Activated CD8-positive, alpha-beta memory T cell treated with anti-CD3 and anti-CD28 coated beads for 24 hours (primary cell): ENCODE data around the gene LCK.

Source experiments
- DNase-seq: peaks from one replicate; pipeline ENCODE4 v3.0.0-alpha.2; 2020

The LCK gene

DNA sequence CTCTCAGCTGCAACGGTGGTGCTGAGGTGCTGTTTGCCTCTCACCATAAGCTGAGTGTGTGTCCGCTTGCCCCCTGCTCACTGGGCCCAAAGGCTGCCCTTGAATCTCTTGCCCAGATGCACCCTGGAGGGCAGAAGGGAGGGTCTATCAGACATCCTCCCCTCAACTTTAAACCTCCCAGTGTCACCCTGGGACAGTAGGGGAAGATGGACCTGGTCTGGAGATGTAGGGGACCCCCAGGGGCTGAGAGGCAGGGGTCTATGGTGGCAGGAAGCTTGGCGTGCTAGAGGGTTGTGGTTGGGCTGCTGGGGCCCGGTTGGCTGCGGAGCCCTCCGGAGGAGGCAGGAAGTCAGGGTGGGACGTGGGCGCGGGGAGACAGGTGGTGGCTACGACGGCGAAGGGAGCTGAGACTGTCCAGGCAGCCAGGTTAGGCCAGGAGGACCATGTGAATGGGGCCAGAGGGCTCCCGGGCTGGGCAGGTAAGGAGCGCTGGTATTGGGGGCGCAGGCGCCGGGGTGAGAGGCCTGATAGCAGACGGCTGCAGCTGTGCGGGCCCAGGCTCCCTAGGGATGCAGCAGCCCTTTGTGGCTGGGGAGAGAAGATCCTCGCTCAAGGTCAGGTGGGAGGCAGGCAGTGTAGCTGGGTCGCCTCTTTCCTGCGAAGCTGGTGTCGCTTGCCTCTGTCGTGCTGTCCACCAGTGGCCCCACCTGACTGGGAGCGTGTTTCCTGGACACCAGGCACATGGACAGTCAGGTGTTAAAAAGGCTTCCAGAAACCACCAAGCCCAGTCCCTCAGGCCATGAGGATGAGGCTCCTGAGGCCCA lies at the start of gene LCK:
LCK (plus strand) TSS at position 373 of the 824 bp plus-strand sequence. CDS start 23,065 bp downstream, outside the sequence.
- DNase-seq: peak; percentile 90

- no peak for DNase-seq
These were observed 46.1 kb upstream of the LCK start for GRCh38 chr1:32204943-32205361.

DNA sequence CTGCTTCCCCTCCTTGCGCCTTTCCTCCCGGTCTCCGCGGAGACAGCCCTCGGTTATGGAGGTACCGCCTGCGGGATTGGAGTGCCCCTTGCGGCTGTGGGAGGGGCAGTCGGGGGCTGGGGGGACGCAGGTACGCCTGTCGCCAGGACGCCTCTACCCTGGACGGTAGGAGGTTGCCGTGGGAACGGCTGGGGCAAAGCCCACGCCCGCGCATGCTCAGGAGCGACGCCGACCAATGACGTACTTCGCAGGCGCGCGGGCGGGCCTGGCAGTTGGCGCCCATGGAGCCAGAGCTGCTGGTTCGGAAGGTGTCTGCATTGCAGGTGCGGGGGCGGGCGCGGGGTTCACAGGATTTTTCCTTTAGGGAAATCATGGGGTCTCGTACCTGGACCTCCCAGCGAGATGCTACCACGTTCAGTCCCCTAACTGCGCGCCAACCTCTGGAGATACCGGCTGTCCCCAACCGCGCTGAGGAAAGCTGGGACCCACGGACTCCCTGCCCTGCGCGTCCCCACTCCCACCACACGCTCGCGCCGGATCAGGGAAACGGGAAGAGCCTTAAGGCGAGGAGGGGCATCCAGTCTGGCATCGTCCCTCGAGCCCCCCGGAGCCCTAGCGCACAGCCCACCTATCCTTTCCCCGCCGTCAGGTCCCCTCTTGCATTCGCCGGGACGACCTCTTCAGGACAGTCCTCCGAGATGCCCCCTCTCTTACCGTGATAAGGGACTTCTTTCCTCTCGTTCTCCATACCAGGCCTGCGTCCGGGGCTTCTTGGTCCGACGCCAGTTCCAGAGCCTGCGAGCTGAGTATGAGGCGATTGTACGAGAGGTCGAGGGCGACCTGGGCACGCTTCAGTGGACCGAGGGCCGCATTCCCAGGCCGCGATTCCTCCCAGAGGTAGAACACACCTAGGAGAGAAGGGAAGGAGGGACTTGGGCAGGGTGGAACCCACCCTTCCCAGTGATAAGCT lies 45.4 kb upstream of the LCK start, which contains the start of gene IQCC:
IQCC (plus strand) TSS at position 271 of the 970 bp plus-strand sequence; CDS start at position 282, 11 bp downstream.
- peak; percentile 91 for DNase-seq

GRCh38 chr1:32208469-32208868 lies 42.6 kb upstream of the LCK start:
- no peak for DNase-seq

- DNase-seq: no peak
These were observed 42.2 kb upstream of the LCK start, which contains the start of gene DCDC2B for GRCh38 chr1:32208891-32209328. DCDC2B (plus strand) TSS chr1:32209089; CDS start chr1:32209094, 5 bp downstream.

DNA sequence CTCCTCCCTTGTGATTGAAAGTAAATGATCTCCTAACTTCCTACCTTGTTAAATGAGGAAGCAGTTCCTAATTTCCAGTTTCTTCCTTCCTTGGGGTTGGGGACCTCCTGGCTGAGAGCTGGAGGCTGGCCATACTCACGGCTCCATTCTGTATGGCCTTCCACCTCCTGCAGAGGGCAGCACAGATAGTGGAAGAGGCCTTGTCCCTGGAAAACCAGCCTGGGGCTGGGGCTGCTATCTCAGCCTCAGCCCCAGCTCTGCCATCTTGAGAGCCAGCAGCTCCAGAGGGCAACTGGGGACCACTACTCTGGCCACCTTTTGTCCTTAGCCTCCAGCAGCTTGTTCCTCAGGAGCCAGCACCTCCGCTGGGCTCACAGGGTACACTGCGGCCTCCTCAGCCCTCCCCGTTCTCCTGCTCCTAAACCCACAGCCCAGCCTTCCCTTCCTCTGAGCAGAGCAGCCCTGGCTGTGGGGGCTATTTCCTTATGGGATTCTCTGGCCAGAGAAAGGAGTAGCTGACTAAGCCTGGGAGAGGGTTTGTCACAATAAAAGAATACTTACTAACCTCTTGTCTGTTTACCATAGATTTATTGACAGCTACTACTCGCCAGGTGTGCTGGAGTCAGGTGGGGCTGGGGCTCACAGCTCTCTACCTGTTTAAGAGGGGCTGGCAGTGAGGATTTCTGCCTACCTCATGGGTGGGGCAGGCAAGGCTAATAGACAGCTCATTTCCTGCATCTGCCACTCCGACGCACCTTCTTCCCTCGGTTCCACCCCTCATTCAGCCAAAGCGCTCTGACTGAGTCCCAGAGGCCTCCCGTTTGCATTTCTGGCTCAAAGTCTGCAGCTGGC lies 35.2 kb upstream of the LCK start:
- DNase-seq: peak; percentile 80

GRCh38 chr1:32216566-32216965 lies 34.5 kb upstream of the LCK start:
- DNase-seq: no peak

DNA sequence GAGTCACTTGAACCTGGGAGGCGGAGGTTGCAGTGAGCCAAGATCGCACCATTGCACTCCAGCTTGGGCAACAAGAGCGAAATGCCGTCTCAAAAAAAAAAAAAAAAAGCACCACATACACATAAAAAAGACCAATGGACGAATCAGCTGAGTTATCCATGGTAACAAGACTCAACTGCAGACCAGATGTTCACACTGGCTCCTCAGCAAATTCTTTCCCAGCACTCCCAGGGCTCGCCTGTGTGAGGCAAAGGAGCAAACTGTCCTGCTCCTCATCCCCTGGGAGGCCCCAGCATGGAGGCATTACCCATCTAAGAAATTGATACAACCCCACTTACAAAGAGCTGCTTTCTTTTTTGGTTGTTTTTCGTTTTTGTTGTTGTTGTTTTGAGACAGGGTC lies 32.0 kb upstream of the LCK start:
- DNase-seq: no peak

GRCh38 chr1:32220746-32221580 lies 30.1 kb upstream of the LCK start:
- DNase-seq: no peak

DNA sequence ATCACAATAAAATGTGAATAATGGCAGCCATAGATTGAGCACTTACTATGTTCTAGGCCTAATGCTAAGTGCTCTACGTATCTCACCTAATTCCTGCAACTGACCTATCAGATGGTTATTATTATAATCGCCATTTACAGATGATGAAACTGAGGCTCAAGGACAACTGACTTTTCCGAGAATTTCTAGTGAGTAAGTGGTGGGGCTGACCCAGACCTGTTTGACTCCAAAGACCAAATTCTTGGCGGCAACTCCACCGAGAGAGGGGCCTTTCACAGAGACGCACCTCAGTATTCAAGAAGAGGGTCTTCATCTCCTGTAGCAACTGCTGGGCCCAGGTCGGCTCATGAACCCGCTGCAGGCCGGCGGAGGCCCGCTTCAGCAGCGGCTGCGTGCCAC lies 29.5 kb upstream of the LCK start:
- DNase-seq: no peak

DNA sequence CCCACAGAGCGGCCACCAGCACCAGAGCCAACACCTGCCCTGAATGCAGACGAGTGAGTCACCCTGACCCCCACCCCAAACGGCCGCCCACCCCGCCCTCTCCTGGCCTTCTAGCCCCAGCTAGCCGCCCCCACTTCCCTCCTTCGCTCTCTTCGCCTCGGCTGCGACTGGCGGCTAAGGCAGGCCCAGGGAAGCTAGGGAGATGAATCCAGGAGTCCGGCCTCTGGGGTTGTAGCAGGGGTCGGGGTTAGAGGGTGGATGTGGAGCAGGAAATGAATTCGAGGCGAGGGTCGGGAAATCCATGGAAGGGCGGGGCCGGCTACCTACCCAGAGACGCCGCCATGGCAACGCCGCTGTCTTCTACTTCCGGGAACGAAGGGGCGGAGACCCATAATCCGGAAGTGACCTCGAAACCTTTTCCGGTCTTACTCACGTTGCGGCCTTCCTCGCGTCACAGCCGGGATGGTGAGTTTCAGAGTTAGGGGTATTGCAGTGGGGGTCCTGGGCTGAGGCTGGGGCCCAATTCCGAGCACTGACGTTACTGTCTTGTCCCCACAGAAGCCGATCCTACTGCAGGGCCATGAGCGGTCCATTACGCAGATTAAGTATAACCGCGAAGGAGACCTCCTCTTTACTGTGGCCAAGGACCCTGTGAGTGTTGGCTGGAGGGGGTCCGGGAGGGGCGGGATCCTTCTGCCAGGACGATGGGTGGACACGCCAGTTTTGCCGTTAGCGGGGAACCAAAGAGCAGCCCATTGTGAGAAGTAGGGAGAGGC lies 28.9 kb upstream of the LCK start, which contains the start of the genes EIF3I and TMEM234:
EIF3I (plus strand) TSS at position 428 of the 776 bp plus-strand sequence; CDS start at position 463, 35 bp downstream.
TMEM234 (minus strand) TSS at position 374 of the 776 bp plus-strand sequence; CDS start at position 343, 31 bp downstream.
- peak; percentile 93 for DNase-seq

DNA sequence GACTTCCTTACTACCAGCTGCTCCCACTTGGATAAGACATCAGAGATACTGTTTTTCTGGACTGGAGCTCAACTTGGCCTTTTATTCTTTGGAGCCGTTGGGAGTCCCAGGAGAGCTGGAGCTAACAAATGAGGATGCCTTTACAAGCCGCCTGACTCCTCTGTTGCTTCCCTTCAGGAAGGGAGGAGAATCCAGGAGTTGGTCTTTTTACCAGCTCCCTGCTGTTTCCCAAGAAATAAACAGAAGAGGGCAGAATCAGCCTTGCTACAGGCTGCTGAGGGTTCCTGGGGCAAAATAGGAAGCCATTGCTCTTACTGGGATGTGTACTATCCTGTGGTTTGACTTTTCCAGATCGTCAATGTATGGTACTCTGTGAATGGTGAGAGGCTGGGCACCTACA lies 27.4 kb upstream of the LCK start:
- DNase-seq: no peak

DNA sequence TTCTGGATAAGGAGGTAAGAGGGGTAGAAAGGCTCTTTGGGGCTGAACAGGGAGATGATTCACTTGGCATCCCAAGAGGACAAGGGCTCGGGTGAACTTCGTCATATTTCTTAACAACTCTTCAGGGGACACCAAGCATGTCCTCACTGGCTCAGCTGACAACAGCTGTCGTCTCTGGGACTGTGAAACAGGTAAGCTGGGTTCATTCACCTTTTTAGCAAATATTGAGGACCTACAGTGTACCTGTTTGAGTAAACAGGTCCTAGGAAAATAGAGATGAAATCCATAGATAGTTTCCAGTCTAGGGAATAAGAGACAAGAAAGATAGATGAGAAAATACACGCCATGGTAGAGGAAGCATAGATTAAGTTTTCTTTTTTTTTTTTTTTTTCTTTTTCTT lies 26.8 kb upstream of the LCK start:
- no peak for DNase-seq

DNA sequence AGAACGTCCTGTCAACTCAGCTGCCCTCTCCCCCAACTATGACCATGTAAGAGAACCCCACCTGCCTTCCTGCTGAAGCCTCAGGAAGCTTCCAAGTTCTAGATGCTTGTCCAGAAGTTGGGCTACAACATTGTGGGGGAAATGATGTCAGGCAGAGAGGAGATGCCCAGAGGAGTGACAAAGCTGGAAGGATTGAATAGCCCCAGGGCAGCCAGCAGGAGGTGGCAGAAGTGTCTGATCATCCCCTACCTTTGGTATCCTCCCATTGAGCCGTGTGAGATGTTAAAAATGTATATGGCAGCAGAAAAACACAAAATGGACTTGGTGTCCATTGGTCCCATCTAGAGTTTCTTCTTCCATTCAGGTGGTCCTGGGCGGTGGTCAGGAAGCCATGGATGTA lies 22.3 kb upstream of the LCK start:
- DNase-seq: no peak

- DNase-seq: no peak
These were observed 19.1 kb upstream of the LCK start for GRCh38 chr1:32231843-32232432.

DNA sequence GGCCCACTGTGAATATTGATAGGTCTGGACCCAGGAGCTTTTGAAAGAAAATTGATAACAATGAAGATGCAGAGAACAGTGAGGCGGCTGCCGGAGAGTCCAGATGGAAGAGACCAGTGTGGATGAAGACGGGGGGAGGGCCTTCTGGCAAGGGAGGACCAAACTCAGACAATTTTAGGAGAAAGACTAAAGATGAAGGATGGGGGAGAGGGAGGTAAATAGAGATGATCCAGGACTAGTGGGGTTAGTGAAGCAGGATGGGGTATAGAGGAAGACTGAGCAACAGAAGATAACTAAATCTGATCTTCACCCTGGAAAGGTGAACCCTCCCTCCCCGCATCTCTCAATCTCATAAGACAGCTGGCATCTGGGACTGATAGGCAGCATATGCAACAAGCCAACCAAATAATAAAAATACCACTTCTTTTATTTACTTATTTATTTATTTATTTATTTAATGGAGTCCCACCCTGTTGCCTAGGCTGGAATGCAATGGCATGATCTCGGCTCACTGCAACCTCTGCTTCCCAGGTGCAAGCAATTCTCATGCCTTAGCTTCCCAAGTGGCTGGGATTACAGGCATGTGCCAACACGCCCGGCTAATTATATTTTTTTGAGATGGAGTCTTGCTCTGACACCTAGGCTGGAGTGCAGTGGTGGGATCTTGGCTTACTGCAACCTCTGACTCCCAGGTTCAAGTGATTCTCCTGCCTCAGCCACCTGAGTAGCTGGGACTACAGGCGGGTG lies 18.3 kb upstream of the LCK start:
- DNase-seq: no peak

DNA sequence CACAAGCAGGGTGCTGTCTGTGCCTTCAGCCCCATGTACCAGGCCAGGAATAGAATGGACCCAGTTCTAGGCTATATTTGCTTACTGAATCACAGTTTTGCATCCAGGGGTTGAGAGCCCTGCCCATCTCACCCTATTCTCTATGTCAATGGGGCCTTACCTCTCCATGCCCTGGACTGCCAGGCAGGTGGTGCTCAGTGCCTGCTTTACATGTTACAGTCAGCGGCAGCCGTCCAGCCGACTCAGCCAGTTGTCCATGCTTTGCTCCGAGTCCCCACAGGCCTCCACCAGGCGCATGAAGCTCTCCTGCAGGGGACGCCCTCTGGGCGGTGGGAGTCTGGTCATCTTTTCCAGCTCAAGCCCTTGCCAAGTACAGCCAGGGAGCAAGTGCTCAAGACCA lies 16.3 kb upstream of the LCK start:
- DNase-seq: no peak

DNA sequence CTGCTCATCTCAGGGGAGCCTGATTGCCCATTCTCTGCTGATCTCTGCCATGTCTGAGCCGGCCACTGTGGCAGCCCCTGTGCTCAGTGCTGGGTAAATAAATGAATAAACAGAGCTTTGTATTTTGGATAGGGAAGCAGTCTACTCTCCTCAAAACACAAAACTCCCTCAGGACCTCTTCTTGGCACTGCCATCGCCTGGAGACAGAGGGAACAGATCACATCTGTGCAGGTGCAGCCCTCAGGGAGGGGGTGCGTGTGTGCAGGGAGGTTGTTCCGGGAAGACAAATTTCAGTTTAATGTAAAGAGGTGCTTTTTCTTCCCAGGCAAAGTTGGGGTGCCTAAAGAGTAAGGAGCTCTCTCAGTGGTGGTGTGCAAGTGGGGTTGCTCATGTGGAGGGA lies 11.7 kb upstream of the LCK start:
- DNase-seq: no peak

DNA sequence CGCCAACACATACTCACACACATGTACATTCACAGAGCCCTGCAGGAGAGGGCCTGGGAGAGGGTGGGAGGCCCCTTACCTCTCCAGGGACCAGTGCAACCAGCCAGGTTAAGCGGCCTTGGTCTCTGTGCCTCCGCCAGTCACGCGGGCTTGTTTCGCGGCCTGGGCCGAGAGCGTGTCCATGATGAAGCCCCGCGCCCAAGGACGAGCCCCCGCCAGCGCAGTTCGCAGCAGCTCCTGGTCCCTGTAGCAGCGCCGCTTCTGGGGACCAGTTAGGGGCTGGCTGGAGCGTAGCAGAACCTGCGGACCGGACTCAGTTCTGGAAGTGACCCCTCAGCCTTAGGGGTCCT lies 11.3 kb upstream of the LCK start:
- no peak for DNase-seq
